HT-29 (cell line): ENCODE data around the gene BCOR. TPM values are rescaled to one million over a fixed set of nuclear protein-coding genes. Genes with fewer than 3 reads are reported as not detected.

Experiments used
- DNase-seq: peaks from one replicate; pipeline ENCODE4 v3.0.0-alpha.2; 2015; ENCODE audit warnings: low spot score
- total RNA-seq: library from RNA; depleted of rRNA; stranded (reverse); fragments of >200 nt; shearing (Covaris generic); gene quantifications from 2 replicates; pipeline ENCODE4 v1.2.3, GENCODE V29; 2014

Gene BCOR
- total RNA-seq, 1 experiment from 2014 or later = 25.5 TPM

DNA sequence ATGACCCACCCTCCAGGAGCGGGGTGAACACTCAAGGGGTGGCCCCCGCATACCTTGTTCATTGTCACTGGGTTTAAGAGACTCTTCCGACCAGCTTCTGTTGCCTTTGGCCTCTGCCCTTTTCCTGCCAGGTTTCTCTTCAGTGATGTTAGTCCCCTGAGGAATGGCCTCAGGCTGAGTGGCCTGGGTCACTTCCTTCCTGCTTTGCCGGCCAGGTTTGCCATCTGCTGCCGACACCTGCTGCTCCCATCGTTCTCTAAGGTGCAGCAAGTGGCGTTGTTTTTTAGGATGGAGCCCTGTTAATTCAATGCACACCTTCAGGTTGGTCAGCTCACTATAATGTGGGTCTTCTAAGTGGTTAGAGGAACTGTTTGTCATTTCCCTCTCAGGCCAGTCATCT, 34.2 kb downstream of the BCOR start:
- DNase-seq = no peak

DNA sequence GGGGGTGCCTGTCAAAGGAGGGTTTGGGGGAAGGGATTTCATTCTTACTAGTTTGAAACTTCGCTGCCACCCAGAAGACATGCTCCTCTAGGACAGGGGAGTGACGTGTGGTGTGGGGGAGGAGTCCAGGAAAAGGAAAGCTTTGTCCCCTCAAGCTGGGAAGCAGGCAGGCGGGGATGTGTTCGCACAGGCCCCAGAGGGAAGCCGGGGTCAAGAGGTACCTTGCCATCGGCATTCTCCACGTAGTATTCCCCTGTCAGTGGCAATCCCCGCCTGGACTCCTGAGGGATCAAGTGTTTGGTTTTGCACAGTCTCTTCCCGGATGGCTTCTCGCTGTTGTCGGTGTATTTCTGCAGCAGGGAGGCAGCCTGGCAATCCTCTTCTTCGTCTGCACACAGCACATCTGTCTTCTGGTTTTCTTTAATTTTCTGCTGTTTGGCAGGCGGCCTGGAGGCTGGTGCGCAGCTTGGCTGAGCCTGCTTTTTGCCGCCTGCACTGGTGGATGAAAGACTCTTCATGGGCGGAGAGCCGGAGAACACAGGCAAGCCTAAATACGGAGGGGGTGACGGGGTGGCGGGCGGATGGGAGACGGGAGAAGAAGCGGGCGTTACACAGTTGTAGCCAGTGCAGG, 35.1 kb downstream of the BCOR start:
- DNase-seq = no peak

DNA sequence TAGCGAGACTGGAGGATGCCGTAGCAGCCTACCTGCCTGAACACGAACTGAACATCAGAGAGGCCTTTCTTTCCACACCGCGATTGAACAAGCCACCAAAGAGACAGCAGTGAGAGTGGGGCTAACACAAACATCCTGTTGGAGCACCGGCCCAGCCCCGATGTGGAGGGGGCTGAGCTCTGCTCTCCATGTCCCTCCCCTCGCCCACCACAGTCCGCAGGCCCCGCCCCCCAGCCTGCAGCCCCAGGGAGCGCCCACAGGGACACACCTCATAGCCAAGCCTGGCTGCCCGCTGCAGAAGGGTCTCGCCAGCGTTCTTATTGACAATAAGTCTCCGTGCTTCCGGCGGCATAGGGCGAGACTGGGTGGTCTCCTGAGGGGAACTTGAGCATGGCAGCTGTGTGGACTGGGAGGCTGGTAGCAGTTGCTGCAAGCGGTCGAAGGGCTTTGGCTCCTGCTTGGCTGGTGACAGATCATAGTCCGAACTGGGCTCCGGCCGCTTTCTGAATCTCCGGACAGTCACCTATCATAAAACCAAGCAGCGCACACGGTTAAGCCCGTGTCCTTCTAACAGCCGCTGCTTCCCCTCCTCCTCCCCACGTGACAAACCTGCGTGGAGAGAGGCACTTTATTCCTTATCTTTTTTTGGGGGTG, 35.8 kb downstream of the BCOR start:
- DNase-seq = no peak

DNA sequence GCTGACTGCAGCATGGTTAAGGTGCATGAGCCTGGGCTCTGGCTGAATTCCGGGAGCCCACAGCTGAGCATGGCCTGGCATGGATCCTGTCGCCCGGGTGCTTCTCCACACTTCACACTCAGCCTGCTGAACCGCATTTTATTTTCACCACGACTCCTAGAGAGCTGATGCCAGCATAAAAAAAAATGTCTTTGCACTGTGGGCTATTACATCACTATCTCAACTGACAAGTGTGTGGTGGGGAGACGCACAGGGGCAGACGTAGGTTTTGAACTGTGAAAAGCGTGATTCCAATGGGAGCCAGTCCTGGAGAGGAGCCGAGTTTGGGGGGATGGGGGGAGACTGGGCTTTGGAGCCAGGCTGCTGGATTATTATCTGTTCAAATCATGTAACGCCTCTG, 36.8 kb downstream of the BCOR start:
- DNase-seq = no peak

DNA sequence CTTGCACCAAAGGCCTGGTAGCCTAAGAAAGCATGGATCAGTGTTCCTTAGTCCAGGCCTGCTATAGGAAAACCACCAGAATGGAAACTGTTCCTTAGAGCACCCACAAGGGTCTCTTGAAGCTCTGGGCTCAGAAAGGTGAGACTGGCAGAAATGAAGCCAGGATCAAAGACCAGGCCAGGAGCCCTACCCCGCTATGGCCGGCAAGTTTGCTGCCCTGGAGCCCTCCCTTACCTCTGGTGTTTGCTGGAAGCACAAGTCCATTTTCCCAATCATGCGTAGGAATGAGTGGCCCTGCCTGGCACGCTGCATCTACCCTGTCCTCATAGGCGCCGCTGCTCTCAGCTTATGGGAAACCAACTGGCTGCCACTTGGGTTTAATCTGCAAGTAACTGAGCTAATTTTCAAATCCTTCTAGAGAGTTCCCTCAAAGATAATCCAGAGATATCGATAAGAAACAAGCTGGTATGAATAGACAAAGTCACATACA, 37.4 kb downstream of the BCOR start:
- DNase-seq = no peak

DNA sequence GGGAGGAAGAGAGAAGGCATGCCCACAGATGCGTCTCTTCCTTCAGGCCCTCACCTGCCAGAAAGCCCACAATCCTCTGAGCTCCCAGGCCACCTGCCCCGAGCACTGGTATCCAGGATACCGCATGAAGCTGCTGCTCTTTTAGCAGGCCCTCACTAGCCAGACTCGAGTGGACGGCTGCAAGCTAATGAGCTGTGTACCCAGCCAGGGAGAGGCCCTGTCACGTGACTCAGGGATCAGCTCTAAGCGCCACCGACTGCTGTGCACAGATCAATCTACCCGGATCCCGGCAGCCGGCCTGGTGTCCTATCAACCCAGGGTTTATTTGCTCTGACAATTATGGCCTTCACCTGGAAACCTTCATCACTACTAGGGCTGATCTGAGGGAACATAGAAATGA, 39.0 kb downstream of the BCOR start:
- DNase-seq = no peak

DNA sequence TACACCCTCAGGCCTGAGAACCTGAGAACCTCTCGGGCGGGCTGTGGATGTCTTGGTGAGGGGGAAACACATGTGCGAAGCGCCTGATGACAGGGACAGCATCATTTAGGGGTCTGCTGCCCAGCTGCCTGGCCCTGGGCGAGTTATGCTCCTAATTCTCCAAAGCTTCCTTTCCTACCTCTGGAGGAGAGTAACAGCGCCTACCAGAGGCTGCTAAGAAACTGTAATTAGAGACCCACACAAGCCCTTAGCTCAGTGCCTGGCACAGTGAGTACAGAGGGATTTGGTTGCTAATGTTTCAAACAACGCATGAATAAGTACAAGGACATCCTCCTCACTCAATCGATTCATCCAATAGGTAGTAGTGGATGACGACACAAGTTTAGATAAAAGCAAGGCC, 40.4 kb downstream of the BCOR start:
- no peak for DNase-seq

DNA sequence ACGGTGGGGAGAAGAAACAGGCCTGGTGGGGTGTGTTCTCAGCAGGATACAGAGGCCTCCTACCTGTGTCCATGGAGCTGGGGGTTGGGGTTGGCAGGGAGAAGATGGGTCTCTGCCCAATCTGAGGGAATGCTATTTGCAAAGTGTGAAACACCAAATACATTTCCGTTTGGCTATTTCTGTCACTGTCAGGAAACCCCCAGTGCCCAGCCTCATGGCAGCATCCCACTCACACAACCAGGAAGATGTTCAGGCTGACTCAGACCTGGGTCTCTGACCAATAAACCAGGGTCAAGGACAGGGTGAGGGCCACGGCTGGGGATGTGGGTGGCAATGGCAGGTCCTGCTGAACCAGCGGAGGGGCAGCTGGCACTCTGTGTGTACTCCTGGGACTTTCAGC, 41.3 kb downstream of the BCOR start:
- no peak for DNase-seq

DNA sequence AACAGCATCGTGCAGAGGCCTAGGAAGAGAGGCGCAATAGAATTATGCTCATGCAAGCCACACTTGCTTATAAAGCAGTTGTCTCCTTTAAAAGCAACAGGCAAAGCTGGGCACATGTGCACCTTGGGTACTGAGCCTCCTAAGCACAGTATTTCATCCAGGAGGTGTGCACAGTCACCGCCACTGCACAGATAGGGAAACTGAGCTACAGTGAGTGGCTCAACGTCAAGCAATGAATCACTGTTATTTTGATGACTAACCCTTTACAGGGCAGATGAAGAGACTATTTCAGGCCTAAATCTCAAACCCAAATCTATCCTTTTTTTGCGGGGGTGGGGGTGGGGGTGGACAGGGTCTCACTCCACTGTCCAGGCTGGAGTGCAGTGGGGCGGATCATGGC, 42.3 kb downstream of the BCOR start:
- DNase-seq = no peak

DNA sequence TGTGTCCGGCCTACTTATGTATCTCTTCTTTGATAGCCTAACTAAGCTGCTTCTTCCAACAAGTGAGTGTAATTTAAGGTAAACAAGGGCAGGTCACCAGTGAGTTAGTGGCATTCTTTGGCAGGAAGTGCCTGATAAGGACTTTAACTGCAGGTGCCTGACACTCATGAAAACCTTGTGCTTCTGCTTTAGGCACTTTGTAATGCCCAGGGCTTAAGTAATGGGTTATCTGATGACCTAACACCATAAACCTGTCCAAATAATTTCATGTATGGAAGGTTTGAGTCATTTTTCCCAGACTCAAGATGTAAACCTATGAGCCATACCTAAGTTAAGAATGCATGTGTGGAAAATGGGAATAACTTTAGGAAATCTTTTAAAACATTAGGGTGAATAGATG, 43.0 kb downstream of the BCOR start:
- no peak for DNase-seq

DNA sequence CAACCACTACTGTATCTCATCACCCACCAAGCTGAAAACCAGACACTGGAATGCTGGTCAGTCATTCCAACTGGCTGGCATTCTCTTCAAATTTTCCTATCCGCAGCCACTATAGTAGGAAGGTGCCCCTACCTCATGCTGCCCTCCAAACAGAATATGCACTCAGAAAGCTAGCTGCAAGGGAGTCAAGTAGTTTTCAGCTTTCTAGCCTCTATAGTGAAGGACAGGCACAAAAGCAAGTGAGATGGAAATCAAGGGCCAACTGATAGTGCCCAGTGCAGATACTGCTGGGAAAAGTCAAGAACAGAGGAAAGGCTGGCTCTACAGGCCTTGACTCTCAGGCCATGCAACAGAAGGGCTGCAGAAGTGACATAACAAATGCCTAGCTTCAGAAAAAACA, 47.2 kb downstream of the BCOR start:
- no peak for DNase-seq

DNA sequence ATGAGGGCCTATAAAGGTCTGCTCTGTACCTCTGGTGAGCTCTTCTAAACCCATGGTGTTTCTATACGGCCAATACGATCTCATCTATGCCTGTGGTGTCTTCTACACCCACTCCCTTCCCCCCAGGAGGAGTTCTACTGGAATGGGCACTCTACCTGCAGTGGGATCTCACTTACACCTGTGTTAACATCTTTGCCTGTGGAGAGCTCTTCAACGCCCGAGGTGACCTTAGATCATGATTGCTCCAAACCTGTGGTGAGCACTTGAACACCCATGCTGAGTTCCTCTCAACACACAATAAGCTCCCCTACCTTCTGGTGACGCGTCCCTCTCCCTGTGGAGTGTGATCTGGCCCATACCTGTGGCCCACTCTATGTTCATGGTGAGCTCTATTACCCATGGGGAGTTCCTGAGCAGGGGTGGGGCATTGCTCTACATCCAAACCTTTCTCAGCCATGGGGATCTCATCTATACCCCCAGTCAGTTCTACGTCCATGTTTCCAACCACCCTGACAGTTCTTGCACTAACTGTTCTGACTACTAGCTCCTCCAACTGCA, 48.6 kb downstream of the BCOR start:
- no peak for DNase-seq

DNA sequence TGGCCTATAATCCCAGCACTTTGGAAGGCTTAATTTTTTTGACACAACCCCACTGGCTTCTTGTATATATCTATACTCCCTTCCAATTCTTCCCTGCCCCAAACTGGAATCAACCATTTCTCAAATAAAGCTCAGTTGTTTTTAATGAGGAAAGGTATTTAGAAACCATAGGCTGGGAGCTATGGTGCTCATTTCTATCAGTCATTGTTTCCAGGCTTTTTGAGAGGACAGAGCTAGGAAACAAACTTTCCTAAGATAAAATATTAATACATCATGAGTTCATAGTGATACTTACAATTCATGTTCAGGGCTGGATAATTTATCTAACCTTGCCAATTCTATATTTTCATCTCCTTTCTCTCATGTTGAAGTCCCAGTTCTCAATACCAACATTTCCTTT, 50.3 kb downstream of the BCOR start:
- DNase-seq = no peak

DNA sequence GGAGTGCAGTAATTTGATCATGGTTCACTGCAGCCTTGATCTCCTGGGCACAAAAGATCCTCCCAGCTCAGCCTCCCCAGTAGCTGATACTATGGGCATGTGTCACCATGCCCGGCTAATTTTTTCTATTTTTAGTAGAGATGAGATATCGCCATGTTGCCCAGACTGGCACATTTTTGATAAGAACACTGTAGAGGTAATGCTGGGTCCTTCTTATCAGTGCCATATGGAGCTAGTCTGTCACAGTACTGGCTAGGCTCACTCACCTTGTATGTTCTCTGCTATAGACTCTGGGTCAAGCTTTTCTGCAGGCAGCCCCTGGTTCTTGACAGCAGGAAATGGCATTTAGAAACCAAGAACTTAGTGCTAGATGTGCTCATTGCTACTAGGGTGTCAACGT, 53.9 kb downstream of the BCOR start:
- DNase-seq = no peak

DNA sequence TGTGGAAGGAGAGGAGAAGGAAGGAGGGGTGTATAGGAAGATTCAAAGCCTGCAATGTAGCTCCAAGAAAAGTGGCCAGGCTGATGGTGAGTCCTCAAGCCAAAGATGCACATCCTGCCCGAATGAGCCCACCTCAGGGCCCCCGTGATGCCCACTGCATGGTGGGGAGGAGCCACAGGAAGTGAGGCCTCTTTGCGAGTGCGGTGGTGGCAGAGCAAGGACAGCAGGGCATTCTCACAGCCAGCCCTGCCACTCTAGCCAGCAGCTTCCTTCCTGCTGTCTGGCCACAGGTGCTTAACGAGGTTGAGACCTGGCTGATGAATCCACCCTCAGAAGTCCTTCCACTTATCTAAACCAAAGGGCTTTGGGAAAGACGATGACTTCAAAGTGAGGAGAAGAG, 55.8 kb downstream of the BCOR start:
- no peak for DNase-seq

DNA sequence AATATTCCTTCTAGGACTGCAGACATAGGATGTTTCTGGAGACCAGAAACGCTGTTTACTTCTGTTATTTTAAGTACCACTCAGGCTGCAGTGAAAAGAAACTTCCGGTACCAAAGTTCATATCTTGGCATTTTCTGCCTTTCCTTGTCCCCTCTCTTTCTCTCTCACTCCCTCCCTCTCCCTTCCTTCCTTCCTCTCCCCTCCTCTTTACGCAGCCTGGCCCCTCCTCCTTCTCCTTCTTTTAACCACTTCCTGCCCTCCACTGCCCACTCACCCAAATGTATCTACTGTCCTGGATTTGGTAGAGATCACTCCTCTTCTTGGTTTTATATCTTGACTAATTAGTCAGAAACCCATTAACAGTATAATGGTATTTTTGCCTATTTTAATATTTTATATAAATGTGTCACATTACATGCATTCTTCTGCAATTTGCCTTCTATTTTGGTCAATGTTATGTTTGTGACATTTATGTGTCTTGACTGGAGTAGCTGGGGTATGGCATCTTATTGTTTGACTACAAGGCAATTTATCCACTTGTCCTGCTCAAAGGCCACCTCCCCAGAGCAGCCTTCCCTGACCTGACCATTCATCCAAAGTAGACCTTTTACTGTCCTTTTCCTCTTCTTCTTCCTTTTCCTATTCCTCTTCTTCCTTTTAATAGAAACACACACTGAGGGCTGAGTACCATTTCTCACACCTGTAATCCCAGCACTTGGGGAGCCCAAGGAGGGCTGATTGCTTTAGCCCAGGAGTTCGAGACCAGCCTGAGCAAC, 56.9 kb downstream of the BCOR start:
- DNase-seq = no peak

DNA sequence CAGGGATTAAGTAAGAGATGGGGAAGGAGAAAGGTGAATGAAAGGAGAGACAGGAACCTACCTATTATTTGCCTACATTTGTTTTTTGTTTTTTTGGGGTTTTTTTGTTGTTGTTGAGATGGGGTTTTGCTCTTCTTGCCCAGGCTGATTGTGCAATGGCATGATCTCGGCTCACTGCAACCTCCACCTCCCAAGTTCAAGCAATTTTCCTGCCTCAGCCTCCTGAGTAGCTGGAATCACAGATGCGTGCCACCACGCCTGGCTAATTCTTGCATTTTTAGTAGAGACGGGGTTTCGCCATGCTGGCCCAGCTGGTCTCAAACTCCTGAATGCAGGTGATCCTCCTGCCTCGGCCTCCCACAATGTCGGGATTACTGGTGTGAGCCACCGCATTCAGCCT, 57.9 kb downstream of the BCOR start:
- no peak for DNase-seq

DNA sequence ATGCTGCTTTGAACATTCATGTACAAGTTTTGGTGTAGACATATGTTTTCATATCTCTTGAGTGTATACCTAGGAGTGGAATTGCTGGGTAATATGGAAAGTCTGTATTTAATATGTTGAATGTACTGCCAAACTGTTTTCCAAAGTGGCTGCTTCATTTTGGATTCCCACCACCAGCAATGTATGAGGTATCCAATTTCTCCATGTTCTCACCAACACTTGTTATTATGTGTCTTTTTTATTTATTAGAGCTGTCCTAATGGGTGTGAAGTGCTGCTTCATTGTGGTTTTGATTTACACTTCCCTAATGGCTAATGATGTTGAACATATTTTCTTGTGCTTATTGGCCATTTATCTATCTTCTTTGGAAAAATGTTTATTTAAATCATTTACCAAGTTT, 60.4 kb downstream of the BCOR start:
- no peak for DNase-seq

DNA sequence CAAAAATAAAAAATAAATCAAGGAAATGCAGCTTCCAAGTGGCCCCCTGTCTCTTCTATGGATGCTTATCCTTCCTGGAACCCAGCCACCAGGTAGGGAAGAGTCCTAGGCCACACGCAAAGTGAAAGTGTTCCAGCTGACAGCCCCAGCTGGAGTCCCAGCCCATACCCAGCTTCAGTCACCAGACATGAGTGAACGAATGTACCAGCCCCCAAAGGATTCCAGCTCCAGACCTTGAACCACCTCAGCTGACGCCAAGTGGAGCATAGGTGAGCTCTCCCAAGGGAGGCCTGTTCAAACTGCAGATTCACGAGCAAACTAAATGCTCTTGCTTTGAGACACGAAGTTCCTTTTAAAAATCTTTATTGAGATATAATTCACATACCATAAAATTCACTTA, 62.0 kb downstream of the BCOR start:
- no peak for DNase-seq

DNA sequence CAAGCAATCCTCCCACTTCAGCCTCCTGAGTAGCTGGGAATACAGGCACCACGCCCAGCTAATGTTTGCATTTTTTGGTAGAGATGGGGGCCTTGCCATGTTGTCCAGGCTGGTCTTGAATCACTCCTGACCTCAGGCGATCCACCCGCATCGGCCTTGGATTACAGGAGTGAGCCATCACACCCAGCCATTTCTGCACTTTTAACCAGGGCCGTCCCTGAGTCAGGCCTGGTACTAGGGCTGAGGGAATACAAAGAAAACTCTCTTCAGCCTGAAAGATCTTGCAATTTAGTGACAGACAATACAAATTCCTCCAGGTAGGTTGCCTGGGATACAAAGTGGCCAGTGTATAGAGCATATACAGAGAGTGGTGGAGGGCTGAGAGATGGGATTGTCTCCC, 65.8 kb downstream of the BCOR start:
- DNase-seq = no peak

DNA sequence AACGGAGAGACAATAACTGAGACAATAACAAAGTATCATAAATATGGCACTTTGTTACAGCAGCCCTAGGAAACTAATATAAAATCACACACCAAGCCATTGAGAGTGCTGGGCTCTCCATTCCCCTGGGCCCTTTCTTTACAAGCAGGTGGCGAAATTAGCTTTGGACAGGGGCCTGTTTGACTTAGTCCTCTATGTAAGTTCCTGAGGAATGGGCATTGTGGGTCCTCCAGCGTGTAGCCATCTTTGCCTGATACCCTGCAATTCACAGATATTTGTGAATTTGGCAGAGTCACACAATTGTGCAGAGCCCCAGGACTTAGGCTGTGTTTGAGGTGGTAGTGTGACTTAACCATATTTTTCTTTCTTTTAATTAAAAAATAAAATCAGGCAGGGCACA, 67.6 kb downstream of the BCOR start:
- no peak for DNase-seq

DNA sequence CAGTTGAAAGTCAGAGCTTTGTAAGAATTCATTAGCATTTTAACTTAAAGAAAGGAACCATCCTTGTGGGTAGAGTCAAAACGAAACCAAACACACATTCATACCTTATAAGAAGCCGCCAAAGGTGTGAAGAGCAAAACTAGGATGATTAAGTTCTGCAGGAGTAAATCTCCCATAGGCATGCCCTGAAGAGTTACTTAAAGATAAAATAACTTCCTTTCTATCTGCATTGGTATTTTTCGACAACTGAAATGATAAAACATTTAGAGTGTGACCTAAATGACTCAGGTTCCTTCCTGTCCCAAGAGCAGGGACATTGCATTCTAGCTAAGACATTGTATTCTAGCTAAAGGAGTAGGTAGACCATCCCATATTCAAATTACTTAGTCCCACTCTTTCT, 75.3 kb downstream of the BCOR start:
- DNase-seq = no peak

DNA sequence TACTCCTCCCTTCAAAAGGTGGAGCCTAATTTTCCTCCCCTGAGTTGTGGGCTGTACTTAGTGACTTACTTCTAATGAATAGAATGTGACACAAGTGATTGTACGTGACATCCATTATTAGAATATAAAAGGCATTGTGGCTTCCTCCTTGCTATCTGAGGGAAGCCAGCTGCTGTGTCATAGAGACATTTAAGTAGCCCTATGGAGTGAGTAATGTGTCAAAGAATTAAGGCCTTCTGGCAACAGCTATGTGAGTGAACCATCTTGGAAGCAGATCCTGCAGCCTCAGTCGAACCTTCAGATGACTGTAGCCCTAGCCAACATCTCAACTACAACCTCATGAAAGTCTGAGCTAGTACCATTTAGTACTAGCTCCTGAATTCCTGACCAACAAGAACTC, 76.1 kb downstream of the BCOR start:
- DNase-seq = no peak
